Mesenteric fat pad (tissue), 1 donor: ENCODE measurements around the gene TRMT44. TPM values are rescaled to one million over a fixed set of nuclear protein-coding genes. Genes with fewer than 3 reads are reported as not detected.
"Not testable (repeated sequence)": the region's sequence is repeated elsewhere in the genome, so short reads cannot be mapped to it uniquely, and the experiment has no call there.

ENCODE experiments used
- DNase-seq: peaks from one replicate; pipeline ENCODE4 v3.0.0-alpha.2; 2020; ENCODE audit warnings: low spot score
- total RNA-seq: library from RNA; stranded (reverse); fragmentation: NEBNext Ultra II Directional; extraction: Animal tissue kit (Norgen Biotek cat#: 25700); gene quantifications from one replicate; pipeline ENCODE4 v1.2.1, GENCODE V29; 2021
- donor health status: DM: yes; HTN: yes; CAD: no.

TRMT44 gene
- total RNA-seq, 1 donor from 2014 or later = 23.3 TPM

- no peak for DNase-seq
Measured at GRCh38 chr4:8467016-8467415, 26.4 kb downstream of the TRMT44 start.

- DNase-seq = no peak
Measured at GRCh38 chr4:8468746-8469535, 28.4 kb downstream of the TRMT44 start.

- no peak for DNase-seq
Measured at GRCh38 chr4:8469550-8469949, 29.0 kb downstream of the TRMT44 start.

GRCh38 chr4:8470451-8471024 lies 30.0 kb downstream of the TRMT44 start:
- no peak for DNase-seq

GRCh38 chr4:8471211-8471875 lies 30.8 kb downstream of the TRMT44 start:
- DNase-seq = no peak

- DNase-seq = no peak
Measured at GRCh38 chr4:8472158-8472688, 31.6 kb downstream of the TRMT44 start.

- DNase-seq = no peak
Measured at GRCh38 chr4:8472689-8473197, 32.2 kb downstream of the TRMT44 start.

- no peak for DNase-seq
Measured at GRCh38 chr4:8473198-8473919, 32.8 kb downstream of the TRMT44 start.

- DNase-seq = no peak
Measured at GRCh38 chr4:8473920-8474590, 33.5 kb downstream of the TRMT44 start.

GRCh38 chr4:8474856-8475255 lies 34.3 kb downstream of the TRMT44 start:
- no peak for DNase-seq

- no peak for DNase-seq
Measured at GRCh38 chr4:8475751-8476575, 35.4 kb downstream of the TRMT44 start.

- no peak for DNase-seq
Measured at GRCh38 chr4:8477095-8477635, 36.6 kb downstream of the TRMT44 start.

- DNase-seq = no peak
Measured at GRCh38 chr4:8477676-8478075, 37.1 kb downstream of the TRMT44 start.

GRCh38 chr4:8478371-8478770 lies 37.8 kb downstream of the TRMT44 start:
- DNase-seq = no peak

GRCh38 chr4:8478801-8479744 lies 38.5 kb downstream of the TRMT44 start:
- no peak for DNase-seq

- DNase-seq = no peak
Measured at GRCh38 chr4:8480221-8480620, 39.6 kb downstream of the TRMT44 start.

GRCh38 chr4:8486643-8487042 lies 46.1 kb downstream of the TRMT44 start:
- not testable (repeated sequence) for DNase-seq

GRCh38 chr4:8488791-8489369 lies 48.3 kb downstream of the TRMT44 start:
- no peak for DNase-seq
